ENCODE data around the gene MYL5.

DNA sequence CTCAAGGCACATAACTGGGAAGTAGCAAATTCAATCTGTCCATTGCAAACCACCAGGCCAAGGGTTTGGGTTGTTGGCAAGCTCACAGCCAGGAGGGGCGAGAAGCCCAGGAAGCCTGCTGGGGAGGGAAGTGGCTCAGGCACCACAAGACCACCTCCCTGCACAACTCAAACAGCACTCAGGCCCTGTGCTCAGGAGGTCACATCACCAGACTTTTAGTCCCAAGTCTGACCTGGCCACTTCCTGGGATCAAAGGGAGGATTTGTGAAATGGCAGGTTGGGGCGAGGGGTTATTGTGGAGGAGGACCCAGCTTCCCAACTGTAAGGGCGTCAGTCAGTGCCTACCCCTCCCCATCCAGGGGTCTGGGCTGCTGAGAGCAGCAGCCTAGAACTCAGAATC, 2.6 kb upstream of the MYL5 start:
- TF ChIP-seq POLR2A (IDR thresholded peaks at IDR 0.05; ENCODE audit: low read depth, low read length) (no peak), JUNB (IDR thresholded peaks at IDR 0.05) (no peak), SREBF2 (IDR thresholded peaks at IDR 0.05; ENCODE audit: low read length) (no peak), POLR2AphosphoS5 (IDR thresholded peaks at IDR 0.05; ENCODE audit: low read length) (no peak), BCL3 (IDR thresholded peaks at IDR 0.05; ENCODE audit: borderline replicate concordance, insufficient read depth, low read depth, low read length, poor library complexity, severe bottlenecking) (no peak), EZH2 (IDR thresholded peaks at IDR 0.05; ENCODE audit: borderline replicate concordance, control insufficient read depth, low read depth, low read length) (no peak), FOXK2 (IDR thresholded peaks at IDR 0.05) (no peak), TAF1 (IDR thresholded peaks at IDR 0.05; ENCODE audit: borderline replicate concordance, low read depth, low read length) (no peak), REST (IDR thresholded peaks at IDR 0.05; ENCODE audit: low read depth, low read length) (no peak), NBN (IDR thresholded peaks at IDR 0.05) (no peak), SUZ12 (IDR thresholded peaks at IDR 0.05; ENCODE audit: unreplicated experiment) (no peak)
- TF ChIP-seq, protein P1, sequence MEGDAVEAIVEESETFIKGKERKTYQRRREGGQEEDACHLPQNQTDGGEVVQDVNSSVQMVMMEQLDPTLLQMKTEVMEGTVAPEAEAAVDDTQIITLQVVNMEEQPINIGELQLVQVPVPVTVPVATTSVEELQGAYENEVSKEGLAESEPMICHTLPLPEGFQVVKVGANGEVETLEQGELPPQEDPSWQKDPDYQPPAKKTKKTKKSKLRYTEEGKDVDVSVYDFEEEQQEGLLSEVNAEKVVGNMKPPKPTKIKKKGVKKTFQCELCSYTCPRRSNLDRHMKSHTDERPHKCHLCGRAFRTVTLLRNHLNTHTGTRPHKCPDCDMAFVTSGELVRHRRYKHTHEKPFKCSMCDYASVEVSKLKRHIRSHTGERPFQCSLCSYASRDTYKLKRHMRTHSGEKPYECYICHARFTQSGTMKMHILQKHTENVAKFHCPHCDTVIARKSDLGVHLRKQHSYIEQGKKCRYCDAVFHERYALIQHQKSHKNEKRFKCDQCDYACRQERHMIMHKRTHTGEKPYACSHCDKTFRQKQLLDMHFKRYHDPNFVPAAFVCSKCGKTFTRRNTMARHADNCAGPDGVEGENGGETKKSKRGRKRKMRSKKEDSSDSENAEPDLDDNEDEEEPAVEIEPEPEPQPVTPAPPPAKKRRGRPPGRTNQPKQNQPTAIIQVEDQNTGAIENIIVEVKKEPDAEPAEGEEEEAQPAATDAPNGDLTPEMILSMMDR (IDR thresholded peaks at IDR 0.05 in 2 of 3, conservative IDR thresholded peaks at IDR 0.05 in 1 of 3; ENCODE audit: control insufficient read depth in 2 of 3, extremely low read depth in 1 of 3, insufficient read depth in 1 of 3, low read depth in 3 of 3, low read length in 3 of 3): no peak
- TF ChIP-seq, protein P2, sequence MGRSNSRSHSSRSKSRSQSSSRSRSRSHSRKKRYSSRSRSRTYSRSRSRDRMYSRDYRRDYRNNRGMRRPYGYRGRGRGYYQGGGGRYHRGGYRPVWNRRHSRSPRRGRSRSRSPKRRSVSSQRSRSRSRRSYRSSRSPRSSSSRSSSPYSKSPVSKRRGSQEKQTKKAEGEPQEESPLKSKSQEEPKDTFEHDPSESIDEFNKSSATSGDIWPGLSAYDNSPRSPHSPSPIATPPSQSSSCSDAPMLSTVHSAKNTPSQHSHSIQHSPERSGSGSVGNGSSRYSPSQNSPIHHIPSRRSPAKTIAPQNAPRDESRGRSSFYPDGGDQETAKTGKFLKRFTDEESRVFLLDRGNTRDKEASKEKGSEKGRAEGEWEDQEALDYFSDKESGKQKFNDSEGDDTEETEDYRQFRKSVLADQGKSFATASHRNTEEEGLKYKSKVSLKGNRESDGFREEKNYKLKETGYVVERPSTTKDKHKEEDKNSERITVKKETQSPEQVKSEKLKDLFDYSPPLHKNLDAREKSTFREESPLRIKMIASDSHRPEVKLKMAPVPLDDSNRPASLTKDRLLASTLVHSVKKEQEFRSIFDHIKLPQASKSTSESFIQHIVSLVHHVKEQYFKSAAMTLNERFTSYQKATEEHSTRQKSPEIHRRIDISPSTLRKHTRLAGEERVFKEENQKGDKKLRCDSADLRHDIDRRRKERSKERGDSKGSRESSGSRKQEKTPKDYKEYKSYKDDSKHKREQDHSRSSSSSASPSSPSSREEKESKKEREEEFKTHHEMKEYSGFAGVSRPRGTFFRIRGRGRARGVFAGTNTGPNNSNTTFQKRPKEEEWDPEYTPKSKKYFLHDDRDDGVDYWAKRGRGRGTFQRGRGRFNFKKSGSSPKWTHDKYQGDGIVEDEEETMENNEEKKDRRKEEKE (IDR thresholded peaks at IDR 0.05): no peak

Data from GM12878 (cell line).